HFFc6 (cell line): ENCODE data around the gene PRMT1. TPM values are rescaled to one million over a fixed set of nuclear protein-coding genes. Genes with fewer than 3 reads are reported as not detected.

Experiments used
- DNase-seq: peaks from one replicate; pipeline ENCODE4 v3.0.0-alpha.2; 2018
- H3K27ac Mint-ChIP-seq: 2 replicates; pipeline ENCODE4 v1.8.0; 2020; ENCODE audit warnings: mild to moderate bottlenecking, mixed read lengths
- H3K27me3 Mint-ChIP-seq: 2 replicates; pipeline ENCODE4 v1.8.0; 2021; ENCODE audit warnings: mild to moderate bottlenecking, moderate library complexity, mixed read lengths; ENCODE audit not compliant: insufficient read depth
- H3K36me3 Mint-ChIP-seq: 2 replicates; pipeline ENCODE4 v1.8.0; 2021; ENCODE audit warnings: low read depth, mixed read lengths
- H3K4me1 Mint-ChIP-seq: 2 replicates; pipeline ENCODE4 v1.8.0; 2020; ENCODE audit warnings: low read depth, mixed read lengths
- H3K4me3 Mint-ChIP-seq: 2 replicates; pipeline ENCODE4 v1.8.0; 2020; ENCODE audit warnings: mild to moderate bottlenecking, moderate library complexity, mixed read lengths
- H3K9me3 Mint-ChIP-seq: 2 replicates; pipeline ENCODE4 v1.8.0; 2020; ENCODE audit warnings: mild to moderate bottlenecking, mixed read lengths
- CTCF ChIP-seq: fragments of 200-600 bp; sonication (generic); IDR thresholded peaks from 2 replicates; pipeline ENCODE4 v1.5.0; 2021; ENCODE audit warnings: antibody characterized with exemption, mild to moderate bottlenecking
- total RNA-seq, 6 experiments: library from RNA; stranded (reverse); fragmentation: NEBNext Ultra II Directional; extraction: Animal tissue kit (Norgen Biotek cat#: 25700); gene quantifications; 2 replicates in 1 of 6; 3 replicates in 5 of 6; pipeline ENCODE4 v1.2.3, GENCODE V29; 2021

The PRMT1 gene
- total RNA-seq, 6 experiments from 2014 or later = 209 to 226 (median 217) TPM

DNA sequence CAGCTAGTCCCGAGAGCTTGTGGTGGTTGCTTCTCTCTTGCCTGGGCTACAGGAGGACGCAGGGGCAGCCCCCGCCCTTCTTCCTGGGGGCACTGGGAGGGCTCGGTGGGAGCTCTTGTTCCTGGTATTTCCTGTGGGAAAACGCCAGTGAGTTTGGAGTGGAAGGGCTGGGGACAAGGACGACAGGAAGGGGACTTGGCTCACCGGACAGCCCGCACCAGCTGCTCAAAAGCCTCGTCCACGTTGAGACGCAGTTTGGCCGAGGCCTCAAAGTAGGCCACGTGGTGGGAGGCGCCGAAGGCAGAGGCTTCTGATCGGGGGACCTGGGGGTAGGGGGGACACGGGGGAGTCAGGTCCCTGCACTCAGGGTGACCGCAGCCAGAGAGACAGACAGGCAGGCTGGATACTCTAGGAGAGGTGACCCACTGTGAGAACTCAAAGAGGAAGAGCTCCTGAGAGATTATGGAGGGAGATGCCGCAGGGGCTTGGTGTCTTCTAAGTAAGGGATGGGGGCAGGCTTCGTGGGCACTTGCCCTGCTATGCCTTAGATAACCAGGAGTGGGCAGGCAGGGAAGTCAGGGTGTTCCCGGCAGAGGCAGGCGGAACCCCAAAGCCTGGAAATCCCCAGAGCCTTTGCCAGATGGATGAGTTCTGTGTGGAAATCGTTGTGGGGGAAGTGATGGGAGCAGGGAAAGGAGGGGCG lies 41.4 kb upstream of the PRMT1 start:
- no peak for DNase-seq
- Mint-ChIP-seq H3K27me3 (peaks cover 5% of the 10 kb centered on the region), H3K9me3 (no peaks in the 10 kb centered on the region), H3K4me1 (peaks cover 37% of the 10 kb centered on the region), H3K36me3 (peaks cover 7% of the 10 kb centered on the region; the same call in 1 of the 2 replicates), H3K4me3 (peak overlapping the region; percentile 17; the same call in 1 of the 2 replicates), H3K27ac (peak overlapping the region; percentile 53)
- TF ChIP-seq CTCF = peak; percentile 32

- Mint-ChIP-seq H3K36me3 (peaks cover 7% of the 10 kb centered on the region; the same call in 1 of the 2 replicates), H3K27ac (peak overlapping the region; percentile 53; the same call in 1 of the 2 replicates), H3K4me1 (peaks cover 39% of the 10 kb centered on the region)
Observed at GRCh38 chr19:49636233-49636932, 40.7 kb upstream of the PRMT1 start.

GRCh38 chr19:49637821-49638738 lies 39.0 kb upstream of the PRMT1 start:
- peaks cover 17% of the 10 kb centered on the region for H3K27me3 Mint-ChIP-seq
- TF ChIP-seq CTCF = no peak
- DNase-seq = peak; percentile 73
- H3K9me3 Mint-ChIP-seq = no peaks in the 10 kb centered on the region
- peak overlapping the region; percentile 92 for H3K27ac Mint-ChIP-seq
- H3K4me3 Mint-ChIP-seq = peak overlapping the region; percentile 99
- H3K36me3 Mint-ChIP-seq = peaks cover 14% of the 10 kb centered on the region
- peaks cover 51% of the 10 kb centered on the region for H3K4me1 Mint-ChIP-seq

More at GRCh38 chr19:49636233-49636932, 40.7 kb upstream of the PRMT1 start:
- Mint-ChIP-seq H3K4me3 (peak overlapping the region; percentile 7; the same call in 1 of the 2 replicates), H3K9me3 (no peaks in the 10 kb centered on the region), H3K27me3 (peaks cover 11% of the 10 kb centered on the region)
- TF ChIP-seq CTCF = no peak
- no peak for DNase-seq

GRCh38 chr19:49639401-49640112 lies 37.5 kb upstream of the PRMT1 start:
- peak overlapping the region; percentile 100 for H3K27ac Mint-ChIP-seq
- peak overlapping the region; percentile 99 for H3K4me3 Mint-ChIP-seq
- no peak for DNase-seq
- H3K27me3 Mint-ChIP-seq = peaks cover 18% of the 10 kb centered on the region
- H3K9me3 Mint-ChIP-seq = no peaks in the 10 kb centered on the region
- peaks cover 21% of the 10 kb centered on the region for H3K36me3 Mint-ChIP-seq
- H3K4me1 Mint-ChIP-seq = peaks cover 66% of the 10 kb centered on the region
- TF ChIP-seq CTCF = no peak
